HG03095 (cell line): ENCODE data around the gene PODNL1.

Experiments
- ATAC-seq: cut with Tn5 transposase; IDR thresholded peaks from one replicate; pipeline ENCODE4 v1.9.1; 2021; ENCODE audit warnings: moderate library complexity; ENCODE audit not compliant: unreplicated experiment

PODNL1 gene

GRCh38 chr19:13959141-13959961 lies 21.1 kb upstream of the PODNL1 start:
- ATAC-seq: no peak

- ATAC-seq: no peak
These were observed 19.8 kb upstream of the PODNL1 start for GRCh38 chr19:13958043-13958442.

- no peak for ATAC-seq
These were observed 18.8 kb upstream of the PODNL1 start for GRCh38 chr19:13957051-13957450.

- ATAC-seq: no peak
These were observed 18.1 kb upstream of the PODNL1 start for GRCh38 chr19:13956365-13956744.

- ATAC-seq: no peak
These were observed 17.6 kb upstream of the PODNL1 start for GRCh38 chr19:13955662-13956364.

- no peak for ATAC-seq
These were observed 16.0 kb upstream of the PODNL1 start for GRCh38 chr19:13954185-13954584.

GRCh38 chr19:13952931-13953531 lies 14.8 kb upstream of the PODNL1 start:
- ATAC-seq: no peak

- peak; percentile 97 for ATAC-seq
These were observed 14.1 kb upstream of the PODNL1 start, which contains the start of gene DCAF15 for GRCh38 chr19:13952154-13952930. TSS of gene DCAF15 (plus strand) at chr19:13952509. CDS start at chr19:13952513, 4 bp downstream.

GRCh38 chr19:13951799-13952153 lies 13.6 kb upstream of the PODNL1 start:
- no peak for ATAC-seq

GRCh38 chr19:13951043-13951442 lies 12.8 kb upstream of the PODNL1 start:
- no peak for ATAC-seq

GRCh38 chr19:13946414-13946813 lies 8.2 kb upstream of the PODNL1 start:
- no peak for ATAC-seq

- ATAC-seq: no peak
These were observed 3.9 kb upstream of the PODNL1 start for GRCh38 chr19:13942023-13942684.

- ATAC-seq: no peak
These were observed 527 bp downstream of the PODNL1 start for GRCh38 chr19:13937479-13938300.

GRCh38 chr19:13935765-13936510 lies 2.3 kb downstream of the PODNL1 start:
- no peak for ATAC-seq

- no peak for ATAC-seq
These were observed 3.5 kb downstream of the PODNL1 start for GRCh38 chr19:13934785-13935109.

GRCh38 chr19:13932911-13933393 lies 5.3 kb downstream of the PODNL1 start:
- no peak for ATAC-seq

- no peak for ATAC-seq
These were observed 6.0 kb downstream of the PODNL1 start for GRCh38 chr19:13932149-13932637.

GRCh38 chr19:13931391-13932148 lies 6.6 kb downstream of the PODNL1 start:
- no peak for ATAC-seq
